Adipocyte (in vitro differentiated cells): Measurements from ENCODE around the gene AGPAT3.
A peak's percentile ranks its signal among the peaks of the same experiment; 100 is the strongest.
"Not testable (repeated sequence)": the region's sequence is repeated elsewhere in the genome, so short reads cannot be mapped to it uniquely, and the experiment has no call there.

Source experiments
- DNase-seq: peaks from one replicate; pipeline ENCODE4 v3.0.0-alpha.2; 2015; ENCODE audit warnings: low read depth
- H3K27me3 ChIP-seq: replicated peaks from 2 replicates; pipeline ENCODE4 v1.7.0; 2013; ENCODE audit warnings: mild to moderate bottlenecking, low read length, moderate library complexity; ENCODE audit not compliant: control insufficient read depth, insufficient read depth
- H3K36me3 ChIP-seq: 2 replicates; pipeline ENCODE4 v1.7.0; 2013; ENCODE audit warnings: low read length, mild to moderate bottlenecking, moderate library complexity; ENCODE audit not compliant: control insufficient read depth, insufficient read depth, severe bottlenecking
- H3K4me1 ChIP-seq: 2 replicates; pipeline ENCODE4 v1.7.0; 2013; ENCODE audit warnings: mild to moderate bottlenecking, low read length, moderate library complexity; ENCODE audit not compliant: control insufficient read depth, insufficient read depth
- H3K4me3 ChIP-seq: 2 replicates; pipeline ENCODE4 v1.7.0; 2013; ENCODE audit warnings: mild to moderate bottlenecking, low read length, moderate library complexity
- H3K9ac ChIP-seq: 2 replicates; pipeline ENCODE4 v1.7.0; 2013; ENCODE audit warnings: mild to moderate bottlenecking, low read length, moderate library complexity
- H3K9me3 ChIP-seq: 2 replicates; pipeline ENCODE4 v1.7.0; 2013; ENCODE audit warnings: mild to moderate bottlenecking, low read length, moderate library complexity; ENCODE audit not compliant: control insufficient read depth

The AGPAT3 gene

GRCh38 chr21:43864962-43865539 lies at the start of gene AGPAT3:
Gene AGPAT3, plus strand, starts transcription at chr21:43865223. Its CDS starts 94,459 bp downstream, at chr21:43959682.
- H3K4me1 ChIP-seq, result peaks cover 6% of the 10 kb centered on the region
- peaks cover 4% of the 10 kb centered on the region for H3K27me3 ChIP-seq
- no peaks in the 10 kb centered on the region for H3K9me3 ChIP-seq
- peak within 1 kb of the TSS; percentile 83 for H3K9ac ChIP-seq
- peak within 1 kb of the TSS; percentile 81 for H3K4me3 ChIP-seq
- peak; percentile 70 for DNase-seq
- no peaks in the 10 kb centered on the region for H3K36me3 ChIP-seq

DNA sequence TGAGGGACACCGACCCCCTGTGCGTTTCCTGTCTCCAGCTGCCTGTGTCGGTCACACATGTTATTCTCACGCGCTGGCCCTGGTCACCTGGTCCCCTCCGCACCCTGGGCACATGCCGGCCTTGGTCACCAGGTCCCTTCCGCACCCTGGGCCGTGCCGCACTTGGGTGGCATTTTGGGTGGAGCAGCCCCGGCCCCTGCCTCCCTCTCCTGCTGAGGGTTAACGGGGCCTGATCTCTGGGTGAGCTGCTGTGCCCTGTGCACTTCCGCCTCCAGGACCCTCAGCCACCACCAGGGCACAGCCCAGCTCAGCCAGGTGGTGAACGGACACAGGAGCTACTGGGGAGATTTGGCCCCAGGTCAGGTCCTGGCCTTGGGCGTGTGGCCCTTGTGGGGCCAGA lies 49.0 kb upstream of the AGPAT3 start:
- no peak overlapping the region for H3K9ac ChIP-seq
- H3K9me3 ChIP-seq, result peaks cover 10% of the 10 kb centered on the region
- peaks cover 5% of the 10 kb centered on the region for H3K27me3 ChIP-seq
- H3K4me1 ChIP-seq, result peaks cover 27% of the 10 kb centered on the region
- H3K36me3 ChIP-seq, result no peaks in the 10 kb centered on the region
- H3K4me3 ChIP-seq, result no peak overlapping the region
- no peak for DNase-seq

- Histone ChIP-seq H3K4me3 (no peak overlapping the region), H3K9me3 (peaks cover 10% of the 10 kb centered on the region), H3K9ac (no peak overlapping the region), H3K27me3 (peaks cover 5% of the 10 kb centered on the region), H3K4me1 (peaks cover 20% of the 10 kb centered on the region), H3K36me3 (no peaks in the 10 kb centered on the region)
- no peak for DNase-seq
These were observed 48.4 kb upstream of the AGPAT3 start for GRCh38 chr21:43816611-43817071.

DNA sequence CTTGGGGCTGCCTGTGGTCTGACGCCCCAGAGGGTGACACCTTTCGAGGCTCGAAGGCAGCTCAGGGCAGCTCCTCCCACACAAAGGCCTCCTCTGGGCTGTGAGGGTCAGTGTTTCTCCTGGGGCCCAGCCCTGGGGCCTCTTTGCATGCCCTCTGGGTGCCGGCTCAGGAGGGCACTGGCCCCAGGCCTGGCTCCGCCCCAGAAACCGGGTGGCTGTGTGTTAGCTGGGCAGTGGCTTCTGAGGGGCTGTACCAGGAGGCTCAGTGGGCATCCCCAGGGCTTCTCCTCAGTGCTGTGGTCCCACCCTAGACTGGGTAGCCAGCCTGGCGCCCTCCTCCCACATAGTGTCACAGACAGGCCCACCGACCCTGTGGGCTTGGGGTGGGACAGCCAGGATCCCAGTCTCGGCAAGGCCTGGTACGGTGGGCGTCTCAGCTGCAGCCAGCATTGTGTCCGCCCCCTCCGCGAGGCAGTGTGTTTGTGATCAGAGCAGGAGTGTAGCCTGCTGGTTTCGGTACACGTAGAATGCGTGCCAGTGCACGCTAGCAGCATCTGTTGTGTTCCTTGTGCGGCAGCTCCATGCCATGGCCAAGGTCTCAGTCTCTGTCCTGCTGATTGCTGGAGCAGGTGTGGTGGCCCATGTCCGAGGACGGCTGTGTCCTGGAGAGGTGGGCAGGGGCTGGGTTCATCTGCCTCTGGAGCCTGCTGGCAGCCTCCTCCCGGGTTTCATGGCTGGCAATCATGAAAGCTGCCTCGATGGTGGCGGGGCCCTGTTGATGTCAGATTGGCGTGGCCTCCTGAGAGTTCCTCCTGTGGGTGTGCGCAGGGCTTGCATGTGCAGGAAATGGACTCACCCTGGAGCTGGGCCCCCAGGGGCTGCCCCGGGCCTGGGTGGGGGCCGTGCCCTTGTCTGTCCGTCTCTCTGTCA lies 47.6 kb upstream of the AGPAT3 start:
- Histone ChIP-seq H3K9ac (no peak overlapping the region), H3K4me3 (no peak overlapping the region), H3K9me3 (peaks cover 10% of the 10 kb centered on the region), H3K27me3 (peaks cover 5% of the 10 kb centered on the region), H3K36me3 (no peaks in the 10 kb centered on the region), H3K4me1 (peaks cover 12% of the 10 kb centered on the region)
- no peak for DNase-seq

DNA sequence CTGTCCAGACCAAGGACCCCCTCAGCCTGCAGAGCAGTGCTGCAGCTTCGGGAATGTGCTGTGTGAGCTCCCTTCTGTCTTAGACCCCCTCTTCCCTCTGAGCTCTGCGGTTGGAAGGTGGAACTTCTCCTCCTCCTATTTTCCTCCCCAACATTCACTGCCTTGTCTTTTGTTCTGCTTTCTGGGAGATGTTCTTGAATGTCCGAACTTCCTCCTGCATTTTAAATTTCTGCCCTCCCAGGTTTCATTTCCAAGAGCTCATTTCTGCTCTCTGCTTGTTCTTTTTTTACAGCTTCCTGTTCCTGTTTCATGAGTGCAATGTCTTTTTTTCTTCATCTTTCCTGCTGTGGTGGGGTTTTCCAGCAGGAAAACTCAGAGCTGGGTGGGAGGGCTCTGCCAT lies 46.3 kb upstream of the AGPAT3 start:
- Histone ChIP-seq H3K36me3 (no peaks in the 10 kb centered on the region), H3K27me3 (peaks cover 5% of the 10 kb centered on the region), H3K9ac (no peak overlapping the region), H3K9me3 (peaks cover 10% of the 10 kb centered on the region), H3K4me3 (no peak overlapping the region), H3K4me1 (peaks cover 10% of the 10 kb centered on the region)
- no peak for DNase-seq

DNA sequence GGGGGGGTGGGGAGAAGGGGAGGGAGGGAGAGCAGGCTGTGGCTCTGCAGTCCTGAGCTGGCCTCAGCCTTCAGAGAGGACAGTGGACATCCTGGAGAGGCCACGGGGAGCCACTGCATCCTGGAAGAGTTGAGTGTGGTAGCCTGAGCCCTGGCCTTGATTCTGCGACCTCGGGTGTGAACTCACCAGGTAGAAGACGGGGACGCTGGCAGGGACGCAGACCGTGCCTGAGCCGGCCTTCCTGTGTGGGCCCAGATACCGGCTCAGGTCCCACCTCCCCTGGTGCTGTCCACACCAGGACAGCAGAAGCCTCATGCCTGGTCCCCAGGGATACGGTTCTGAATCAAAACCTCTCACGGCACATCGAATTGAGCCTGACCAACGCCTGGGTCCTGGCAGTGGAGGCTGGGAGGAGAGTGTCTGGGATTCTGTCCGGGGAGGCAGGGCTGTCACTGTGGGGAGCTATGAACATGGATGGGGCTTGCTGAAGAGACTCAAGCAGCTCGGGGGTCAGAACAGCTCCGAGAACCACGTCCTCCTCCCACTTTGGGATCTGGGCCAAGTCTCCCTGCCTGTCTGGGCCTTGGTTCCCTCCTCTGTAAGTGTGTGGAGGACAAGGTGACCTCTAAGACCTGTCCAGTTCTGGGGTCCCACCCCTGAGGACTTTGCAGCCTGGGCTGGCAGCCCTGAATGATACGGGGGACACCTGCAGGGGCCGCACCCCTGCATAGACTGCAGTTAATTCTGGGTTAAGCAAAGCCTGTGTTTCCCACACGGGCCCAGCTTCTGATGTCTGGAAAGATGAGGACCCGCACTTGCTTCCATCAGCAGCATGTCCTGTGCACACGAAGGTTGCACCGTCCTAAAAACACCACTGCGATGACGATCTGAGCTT lies 45.3 kb upstream of the AGPAT3 start:
- Histone ChIP-seq H3K9me3 (peaks cover 10% of the 10 kb centered on the region), H3K4me1 (peaks cover 2% of the 10 kb centered on the region), H3K4me3 (no peak overlapping the region), H3K27me3 (peaks cover under 1% of the 10 kb centered on the region), H3K36me3 (no peaks in the 10 kb centered on the region), H3K9ac (no peak overlapping the region)
- DNase-seq, result no peak

DNA sequence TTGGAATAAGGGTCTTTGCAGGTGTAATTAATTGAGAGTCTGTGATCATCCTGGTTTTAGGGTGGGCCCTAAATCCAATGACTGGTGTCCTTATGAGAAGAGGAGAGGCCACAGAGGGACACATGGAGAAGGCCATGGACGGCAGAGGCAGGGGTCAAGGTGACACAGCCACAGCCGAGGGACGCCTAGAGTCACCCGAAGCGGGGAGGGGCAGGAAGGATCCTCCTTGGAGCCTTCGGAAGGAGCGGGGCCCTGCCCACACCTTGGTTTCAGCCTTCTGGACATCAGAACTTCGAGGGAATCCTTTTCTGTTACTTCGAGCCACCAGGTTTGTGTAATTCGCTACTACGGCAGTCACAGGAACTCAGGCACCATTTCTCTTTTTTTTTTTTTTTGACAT lies 44.6 kb upstream of the AGPAT3 start:
- Histone ChIP-seq H3K4me1 (no peaks in the 10 kb centered on the region), H3K9ac (no peak overlapping the region), H3K36me3 (no peaks in the 10 kb centered on the region)

DNA sequence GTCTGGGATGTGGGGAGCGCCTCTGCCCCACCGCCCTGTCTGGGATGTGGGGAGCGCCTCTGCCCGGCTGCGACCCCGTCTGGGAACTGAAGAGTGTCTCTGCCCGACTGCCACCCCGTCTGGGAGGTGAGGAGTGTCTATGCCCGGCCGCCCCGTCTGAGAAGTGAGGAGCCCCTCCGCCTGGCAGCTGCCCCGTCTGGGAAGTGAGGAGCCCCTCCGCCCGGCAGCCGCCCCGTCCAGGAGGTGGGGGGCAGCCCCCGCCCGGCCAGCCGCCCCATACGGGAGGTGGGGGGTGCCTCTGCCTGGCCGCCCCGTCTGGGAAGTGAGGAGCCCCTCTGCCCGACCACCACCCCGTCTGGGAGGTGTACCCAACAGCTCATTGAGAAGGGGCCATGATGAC lies 42.9 kb upstream of the AGPAT3 start:
- not testable (repeated sequence) for H3K4me3 ChIP-seq, H3K4me1 ChIP-seq, DNase-seq, H3K9ac ChIP-seq, H3K9me3 ChIP-seq, H3K36me3 ChIP-seq, H3K27me3 ChIP-seq

More for the DNA sequence above, 44.6 kb upstream of the AGPAT3 start:
- DNase-seq, result no peak
- H3K9me3 ChIP-seq, result peaks cover 10% of the 10 kb centered on the region
- no peaks in the 10 kb centered on the region for H3K27me3 ChIP-seq
- H3K4me3 ChIP-seq, result no peak overlapping the region

- not testable (repeated sequence) for H3K4me1 ChIP-seq
These were observed 42.3 kb upstream of the AGPAT3 start for GRCh38 chr21:43822741-43823140.

DNA sequence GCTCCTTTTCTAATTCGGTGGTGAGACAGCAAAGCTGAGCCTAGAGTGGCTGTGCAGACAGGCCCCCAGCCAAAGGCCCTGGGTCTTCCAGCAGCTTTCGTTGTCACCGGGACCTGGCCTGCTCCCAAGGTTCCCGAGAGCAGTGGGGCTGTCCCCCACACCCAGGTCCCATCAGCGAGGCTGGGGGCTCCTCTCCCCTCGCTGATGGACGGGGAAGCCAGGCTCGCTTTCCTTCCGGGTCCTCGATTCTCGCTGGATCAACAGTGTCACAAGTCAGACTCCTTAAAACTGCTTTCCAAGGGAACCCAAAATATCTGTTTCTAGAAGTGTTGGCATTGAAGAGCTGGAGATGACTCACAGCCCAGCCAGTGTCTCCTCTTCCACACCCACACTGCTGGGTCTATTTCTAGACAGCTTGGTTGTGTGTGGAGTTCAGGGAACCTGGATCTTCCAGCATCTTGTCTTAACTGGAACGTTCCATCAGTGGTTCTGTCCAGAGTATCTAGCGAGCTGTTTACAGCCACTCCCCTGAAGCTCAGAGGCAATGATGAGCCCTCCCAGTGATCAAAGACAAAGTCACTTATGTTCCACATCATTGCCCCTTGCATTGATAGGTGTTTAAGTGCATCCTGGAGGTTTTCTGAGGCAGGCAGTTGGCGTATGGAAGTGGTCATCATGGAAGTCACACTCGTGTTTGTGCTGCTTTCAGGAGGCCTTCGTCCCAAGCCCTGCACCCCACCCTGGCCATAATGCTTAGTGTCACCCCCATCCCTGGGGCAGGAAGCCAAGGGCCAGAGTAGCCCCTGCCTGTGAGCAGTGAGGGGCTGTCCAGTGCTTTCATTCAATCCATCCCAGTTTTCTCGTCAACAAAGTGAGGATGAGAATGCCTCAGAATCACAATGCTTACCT lies 40.4 kb upstream of the AGPAT3 start:
- H3K4me3 ChIP-seq, result no peak overlapping the region
- H3K4me1 ChIP-seq, result no peaks in the 10 kb centered on the region
- peaks cover 7% of the 10 kb centered on the region for H3K27me3 ChIP-seq
- peak; percentile 53 for DNase-seq
- no peaks in the 10 kb centered on the region for H3K36me3 ChIP-seq
- no peak overlapping the region for H3K9ac ChIP-seq
- H3K9me3 ChIP-seq, result no peaks in the 10 kb centered on the region

More at GRCh38 chr21:43822741-43823140, 42.3 kb upstream of the AGPAT3 start:
- H3K4me3 ChIP-seq, H3K27me3 ChIP-seq, H3K9ac ChIP-seq, H3K36me3 ChIP-seq, DNase-seq, H3K9me3 ChIP-seq: not testable (repeated sequence)
